GM12878 (cell line): ENCODE measurements around the gene FANCE. TPM values are rescaled to one million over a fixed set of nuclear protein-coding genes. Genes with fewer than 3 reads are reported as not detected.

Source experiments
- ATAC-seq: fragments of 200-7000 bp; cut with Tn5 transposase; 3 replicates; pipeline ENCODE4 v1.9.1; 2020; ENCODE audit warnings: mild to moderate bottlenecking, moderate library complexity
- BruUV-seq: library from RNA; stranded (reverse); fragments of 400-500 nt; replicated peaks from 2 replicates; lab custom pipeline; 2021; lab: Mats Ljungman, UMichigan
- CTCF ChIA-PET: fragments of 300-600 bp; sonication (Branson Sonifier 250); formaldehyde crosslinking; extraction: SDS; loops from one replicate; lab custom pipeline; 2021; ENCODE audit warnings: inconsistent platforms; lab: Yijun Ruan, JAX
- POLR2A ChIA-PET: fragments of 350-600 bp; formaldehyde crosslinking; extraction: SDS; loops from one replicate; lab custom pipeline; 2021; ENCODE audit warnings: inconsistent platforms; lab: Charles Lee
- RAD21 ChIA-PET: fragments of 300-600 bp; sonication (Branson Sonifier 250); formaldehyde crosslinking; loops from one replicate; lab custom pipeline; 2023; ENCODE audit warnings: antibody characterized with exemption; ENCODE audit not compliant: unreplicated experiment; lab: Charles Lee
- SMC1A ChIA-PET: fragments of 300-600 bp; sonication (Branson Sonifier 250); formaldehyde crosslinking; loops from one replicate; lab custom pipeline; 2023; ENCODE audit not compliant: unreplicated experiment, uncharacterized antibody; lab: Charles Lee
- DNase-seq: peaks from one replicate; pipeline ENCODE4 v3.0.0-alpha.2; 2011; ENCODE audit warnings: low read depth, low spot score
- FAIRE-seq: peaks from 3 replicates; lab custom pipeline; 2011; peaks lifted over from hg19 to GRCh38; lab: Jason Lieb, UNC
- H2AFZ ChIP-seq: 2 replicates; pipeline ENCODE4 v1.6.0; 2011; ENCODE audit warnings: low read depth, low read length, control low read depth; ENCODE audit not compliant: control insufficient read depth
- H3K27ac ChIP-seq: 2 replicates; pipeline ENCODE4 v1.5.1; 2011; ENCODE audit warnings: control low read depth; ENCODE audit not compliant: control insufficient read depth, insufficient read depth
- H3K27me3 ChIP-seq, 2 experiments: replicated peaks in 1 of 2; 2 replicates each; pipeline versions ENCODE4 v1.6.0 to v1.6.1; 2011; ENCODE audit warnings: low read length in 1 of 2; ENCODE audit not compliant: control insufficient read depth in 2 of 2, insufficient read depth in 2 of 2
- H3K36me3 ChIP-seq, 2 experiments: 2 replicates each; pipeline ENCODE4 v1.5.1; 2011; ENCODE audit warnings: low read length in 1 of 2; ENCODE audit not compliant: control insufficient read depth in 2 of 2, insufficient read depth in 2 of 2
- H3K4me1 ChIP-seq: 2 replicates; pipeline ENCODE4 v1.6.1; 2011; ENCODE audit warnings: mild to moderate bottlenecking, low read length, moderate library complexity, mixed read lengths; ENCODE audit not compliant: control insufficient read depth, insufficient read depth
- H3K4me2 ChIP-seq: 2 replicates; pipeline ENCODE4 v1.6.0; 2011; ENCODE audit warnings: control low read depth; ENCODE audit not compliant: control insufficient read depth, insufficient read depth
- H3K4me3 ChIP-seq: fragments of 200-600 bp; sonication (generic); 2 replicates; pipeline ENCODE4 v1.5.1; 2016
- H3K79me2 ChIP-seq: 2 replicates; pipeline ENCODE4 v1.6.0; 2011; ENCODE audit warnings: low read length; ENCODE audit not compliant: control insufficient read depth, insufficient read depth
- H3K9ac ChIP-seq: 2 replicates; pipeline ENCODE4 v1.8.0; 2011; ENCODE audit warnings: low read length, control low read depth, mixed read lengths; ENCODE audit not compliant: control insufficient read depth, insufficient read depth
- H3K9me3 ChIP-seq: replicated peaks from 3 replicates; pipeline ENCODE4 v1.5.1; 2011; ENCODE audit warnings: mild to moderate bottlenecking, low read length; ENCODE audit not compliant: control insufficient read depth, insufficient read depth
- H4K20me1 ChIP-seq: 2 replicates; pipeline ENCODE4 v1.6.0; 2011; ENCODE audit not compliant: control insufficient read depth, insufficient read depth
- ATF7 ChIP-seq: fragments of 450-650 bp; IDR thresholded peaks from 2 replicates; pipeline ENCODE4 v1.6.1; 2016; ENCODE audit warnings: low read depth, mild to moderate bottlenecking
- BACH1 ChIP-seq: fragments of 450-650 bp; IDR thresholded peaks from 2 replicates; pipeline ENCODE4 v1.6.1; 2017; ENCODE audit warnings: mild to moderate bottlenecking, borderline replicate concordance
- CHD1 ChIP-seq: IDR thresholded peaks from 2 replicates; pipeline ENCODE4 v1.6.1; 2012; ENCODE audit warnings: low read depth, low read length, improper control_type of control experiment
- DPF2 ChIP-seq: fragments of 450-650 bp; IDR thresholded peaks from 2 replicates; pipeline ENCODE4 v1.6.1; 2017; ENCODE audit warnings: mild to moderate bottlenecking
- FOXM1 ChIP-seq: IDR thresholded peaks from 2 replicates; pipeline ENCODE4 v1.6.1; 2012; ENCODE audit warnings: low read depth, mild to moderate bottlenecking, inconsistent platforms, low read length, moderate library complexity
- MEF2B ChIP-seq: fragments of 450-650 bp; IDR thresholded peaks from 2 replicates; pipeline ENCODE4 v1.6.1; 2018; ENCODE audit warnings: mild to moderate bottlenecking, moderate library complexity; ENCODE audit not compliant: partially characterized antibody, poor library complexity, severe bottlenecking
- MXI1 ChIP-seq: fragments of 150-350 bp; IDR thresholded peaks from 2 replicates; pipeline ENCODE4 v1.6.1; 2011; ENCODE audit warnings: low read depth, mild to moderate bottlenecking, inconsistent platforms, low read length, improper control_type of control experiment
- NRF1 ChIP-seq: conservative IDR thresholded peaks from 2 replicates; pipeline ENCODE4 v1.6.1; 2011; ENCODE audit warnings: mild to moderate bottlenecking, low read depth, low read length, improper control_type of control experiment
- SPI1 ChIP-seq: IDR thresholded peaks from 2 replicates; pipeline ENCODE4 v1.6.1; 2011; ENCODE audit warnings: low read depth, mild to moderate bottlenecking, low read length, moderate library complexity, borderline replicate concordance; ENCODE audit not compliant: insufficient read depth
- TCF12 ChIP-seq: IDR thresholded peaks from 2 replicates; pipeline ENCODE4 v1.6.1; 2011; ENCODE audit warnings: low read depth, mild to moderate bottlenecking, low read length
- ZSCAN29 ChIP-seq: fragments of 450-650 bp; IDR thresholded peaks from 2 replicates; pipeline ENCODE4 v1.6.1; 2017; ENCODE audit warnings: mild to moderate bottlenecking, moderate library complexity
- WGBS: methylation state at CpG from one replicate; pipeline ENCODE4 v1.1.6; 2016; ENCODE audit warnings: low lambda C conversion rate; ENCODE audit not compliant: insufficient replicate concordance, insufficient coverage; ENCODE audit errors: missing lambda C conversion rate; 5-methylcytosine and 5-hydroxymethylcytosine counted together
- in situ Hi-C: fragments of 300-500 bp; cut with MboI; formaldehyde crosslinking; loops from 9 replicates; pipeline ENCODE4 v1.14.3; 2018; ENCODE audit warnings: mixed read lengths
- intact Hi-C: fragments of 100-400 bp; cut with micrococcal nuclease; formaldehyde crosslinking; loops from one replicate; pipeline ENCODE4 v1.14.2; 2022; ENCODE audit not compliant: unreplicated experiment
- polyA plus RNA-seq, 11 experiments: library from polyadenylated mRNA; depleted of rRNA in 4 of 11; unstranded in 6 of 11; stranded (reverse) in 5 of 11; fragments of >200 nt; fragmentation: Nextera tagmentation in 4 of 11; fragmentation: Illumina TruSeq in 1 of 11; extraction: Ambion mirVana in 4 of 11; extraction: Trizol in 1 of 11; gene quantifications; 1 replicate in 1 of 11; 2 replicates in 10 of 11; pipeline versions ENCODE4 v1.2.1 to v1.2.3, GENCODE V29; 2011 to 2016; ENCODE audit warnings: inconsistent platforms in 2 of 11, missing spikeins in 2 of 11, low read depth in 1 of 11
- total RNA-seq, 4 experiments: library from RNA; depleted of rRNA in 3 of 4; stranded (reverse); fragments of >200 nt in 3 of 4; fragmentation: Illumina TruSeq in 1 of 4; extraction: Trizol in 1 of 4; gene quantifications; 2 replicates each; pipeline versions ENCODE4 v1.2.1 to v1.2.3, GENCODE V29; 2013 to 2021
- TF ChIP-seq, protein P1 (sequence below): IDR thresholded peaks from 2 replicates; pipeline ENCODE4 v1.6.1; 2012; ENCODE audit warnings: low read length, inconsistent platforms
- TF ChIP-seq, protein P2 (sequence below): IDR thresholded peaks from 2 replicates; pipeline ENCODE4 v1.6.1; 2012; ENCODE audit warnings: low read depth, low read length, improper control_type of control experiment
- TF ChIP-seq, protein P3 (sequence below): fragments of 450-650 bp; IDR thresholded peaks from 2 replicates; pipeline ENCODE4 v1.6.1; 2017; ENCODE audit warnings: mild to moderate bottlenecking, moderate library complexity
- TF ChIP-seq, protein P4 (sequence below): fragments of 450-650 bp; conservative IDR thresholded peaks from 2 replicates; pipeline ENCODE4 v1.6.1; 2017; ENCODE audit warnings: mild to moderate bottlenecking, moderate library complexity
- TF ChIP-seq, protein P5 (sequence below): IDR thresholded peaks from 2 replicates; pipeline ENCODE4 v1.6.1; 2011; ENCODE audit warnings: borderline replicate concordance, low read depth, mild to moderate bottlenecking, moderate library complexity, mixed read lengths, low read length; ENCODE audit not compliant: insufficient read depth; ENCODE audit errors: extremely low read length

Gene FANCE
- total and polyA plus RNA-seq, 10 of the 15 experiments (the other 5 are each of a cell fraction or from before 2014, with no cell fraction given): 3.0 to 13.3 (median 8.1) TPM

DNA sequence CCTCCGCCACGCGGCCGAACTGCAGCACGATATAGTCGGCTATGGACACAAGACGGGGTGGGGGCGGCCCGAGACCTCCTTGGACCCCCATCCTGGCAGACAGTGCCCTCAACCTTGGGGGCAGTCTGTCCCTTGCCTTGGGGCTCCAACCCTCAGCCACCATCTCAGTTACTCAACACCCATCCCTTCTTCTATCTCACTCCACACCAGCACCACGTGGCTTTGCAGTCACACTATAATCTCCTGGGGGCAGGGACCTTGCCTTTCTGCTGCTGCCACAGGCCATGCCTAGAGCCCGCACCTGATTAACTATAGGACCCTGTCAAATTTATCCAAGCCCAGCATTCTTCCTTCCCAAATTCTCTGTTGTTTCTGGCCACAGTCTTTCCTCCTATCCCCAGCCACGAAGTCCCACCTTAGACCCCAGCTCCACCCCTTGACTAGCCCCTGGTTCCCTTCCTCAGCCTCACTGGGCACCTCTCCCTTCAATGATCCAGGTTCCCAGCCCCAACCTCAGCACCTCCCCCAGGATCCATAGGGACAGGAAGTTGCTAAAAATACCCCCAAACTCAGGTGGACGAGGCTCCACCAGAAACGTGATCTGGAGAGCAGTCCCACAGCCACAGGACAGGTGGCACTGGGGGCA, 46.4 kb downstream of the FANCE start:
- Histone ChIP-seq H3K27ac (no peak overlapping the region), H4K20me1 (no peaks in the 10 kb centered on the region), H3K9ac (no peak overlapping the region), H3K4me2 (no peak overlapping the region), H3K27me3 (peaks cover 1 to 16% of the 10 kb centered on the region in 2 experiments), H3K36me3 (no peaks in the 10 kb centered on the region), H2AFZ (no peak overlapping the region), H3K79me2 (no peaks in the 10 kb centered on the region), H3K4me1 (peaks cover 8% of the 10 kb centered on the region), H3K9me3 (no peaks in the 10 kb centered on the region), H3K4me3 (no peak overlapping the region)
- ChIA-PET RAD21 (no interaction called here), CTCF (no interaction called here), SMC1A (no interaction called here), POLR2A (no interaction called here)
- DNase-seq (no peak), FAIRE-seq (no peak), ATAC-seq (no peak)
- in situ Hi-C loops: no loop called here
- 45% methylated on average over 14 of the region's 14 CpGs for WGBS
- BruUV-seq: no TSS peak
- intact Hi-C loops: no loop called here
- no peak for TF ChIP-seq DPF2
- TF ChIP-seq ATF7: no peak
- TF ChIP-seq CHD1: no peak
- TF ChIP-seq TCF12: no peak
- no peak for TF ChIP-seq ZSCAN29
- TF ChIP-seq, protein P1, sequence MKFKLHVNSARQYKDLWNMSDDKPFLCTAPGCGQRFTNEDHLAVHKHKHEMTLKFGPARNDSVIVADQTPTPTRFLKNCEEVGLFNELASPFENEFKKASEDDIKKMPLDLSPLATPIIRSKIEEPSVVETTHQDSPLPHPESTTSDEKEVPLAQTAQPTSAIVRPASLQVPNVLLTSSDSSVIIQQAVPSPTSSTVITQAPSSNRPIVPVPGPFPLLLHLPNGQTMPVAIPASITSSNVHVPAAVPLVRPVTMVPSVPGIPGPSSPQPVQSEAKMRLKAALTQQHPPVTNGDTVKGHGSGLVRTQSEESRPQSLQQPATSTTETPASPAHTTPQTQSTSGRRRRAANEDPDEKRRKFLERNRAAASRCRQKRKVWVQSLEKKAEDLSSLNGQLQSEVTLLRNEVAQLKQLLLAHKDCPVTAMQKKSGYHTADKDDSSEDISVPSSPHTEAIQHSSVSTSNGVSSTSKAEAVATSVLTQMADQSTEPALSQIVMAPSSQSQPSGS: no peak
- TF ChIP-seq SPI1: no peak
- no peak for TF ChIP-seq MEF2B
- TF ChIP-seq, protein P2, sequence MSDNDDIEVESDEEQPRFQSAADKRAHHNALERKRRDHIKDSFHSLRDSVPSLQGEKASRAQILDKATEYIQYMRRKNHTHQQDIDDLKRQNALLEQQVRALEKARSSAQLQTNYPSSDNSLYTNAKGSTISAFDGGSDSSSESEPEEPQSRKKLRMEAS: no peak
- TF ChIP-seq BACH1: no peak
- TF ChIP-seq FOXM1: no peak
- TF ChIP-seq NRF1: no peak
- TF ChIP-seq, protein P3, sequence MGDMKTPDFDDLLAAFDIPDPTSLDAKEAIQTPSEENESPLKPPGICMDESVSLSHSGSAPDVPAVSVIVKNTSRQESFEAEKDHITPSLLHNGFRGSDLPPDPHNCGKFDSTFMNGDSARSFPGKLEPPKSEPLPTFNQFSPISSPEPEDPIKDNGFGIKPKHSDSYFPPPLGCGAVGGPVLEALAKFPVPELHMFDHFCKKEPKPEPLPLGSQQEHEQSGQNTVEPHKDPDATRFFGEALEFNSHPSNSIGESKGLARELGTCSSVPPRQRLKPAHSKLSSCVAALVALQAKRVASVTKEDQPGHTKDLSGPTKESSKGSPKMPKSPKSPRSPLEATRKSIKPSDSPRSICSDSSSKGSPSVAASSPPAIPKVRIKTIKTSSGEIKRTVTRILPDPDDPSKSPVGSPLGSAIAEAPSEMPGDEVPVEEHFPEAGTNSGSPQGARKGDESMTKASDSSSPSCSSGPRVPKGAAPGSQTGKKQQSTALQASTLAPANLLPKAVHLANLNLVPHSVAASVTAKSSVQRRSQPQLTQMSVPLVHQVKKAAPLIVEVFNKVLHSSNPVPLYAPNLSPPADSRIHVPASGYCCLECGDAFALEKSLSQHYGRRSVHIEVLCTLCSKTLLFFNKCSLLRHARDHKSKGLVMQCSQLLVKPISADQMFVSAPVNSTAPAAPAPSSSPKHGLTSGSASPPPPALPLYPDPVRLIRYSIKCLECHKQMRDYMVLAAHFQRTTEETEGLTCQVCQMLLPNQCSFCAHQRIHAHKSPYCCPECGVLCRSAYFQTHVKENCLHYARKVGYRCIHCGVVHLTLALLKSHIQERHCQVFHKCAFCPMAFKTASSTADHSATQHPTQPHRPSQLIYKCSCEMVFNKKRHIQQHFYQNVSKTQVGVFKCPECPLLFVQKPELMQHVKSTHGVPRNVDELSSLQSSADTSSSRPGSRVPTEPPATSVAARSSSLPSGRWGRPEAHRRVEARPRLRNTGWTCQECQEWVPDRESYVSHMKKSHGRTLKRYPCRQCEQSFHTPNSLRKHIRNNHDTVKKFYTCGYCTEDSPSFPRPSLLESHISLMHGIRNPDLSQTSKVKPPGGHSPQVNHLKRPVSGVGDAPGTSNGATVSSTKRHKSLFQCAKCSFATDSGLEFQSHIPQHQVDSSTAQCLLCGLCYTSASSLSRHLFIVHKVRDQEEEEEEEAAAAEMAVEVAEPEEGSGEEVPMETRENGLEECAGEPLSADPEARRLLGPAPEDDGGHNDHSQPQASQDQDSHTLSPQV: no peak
- TF ChIP-seq, protein P4, sequence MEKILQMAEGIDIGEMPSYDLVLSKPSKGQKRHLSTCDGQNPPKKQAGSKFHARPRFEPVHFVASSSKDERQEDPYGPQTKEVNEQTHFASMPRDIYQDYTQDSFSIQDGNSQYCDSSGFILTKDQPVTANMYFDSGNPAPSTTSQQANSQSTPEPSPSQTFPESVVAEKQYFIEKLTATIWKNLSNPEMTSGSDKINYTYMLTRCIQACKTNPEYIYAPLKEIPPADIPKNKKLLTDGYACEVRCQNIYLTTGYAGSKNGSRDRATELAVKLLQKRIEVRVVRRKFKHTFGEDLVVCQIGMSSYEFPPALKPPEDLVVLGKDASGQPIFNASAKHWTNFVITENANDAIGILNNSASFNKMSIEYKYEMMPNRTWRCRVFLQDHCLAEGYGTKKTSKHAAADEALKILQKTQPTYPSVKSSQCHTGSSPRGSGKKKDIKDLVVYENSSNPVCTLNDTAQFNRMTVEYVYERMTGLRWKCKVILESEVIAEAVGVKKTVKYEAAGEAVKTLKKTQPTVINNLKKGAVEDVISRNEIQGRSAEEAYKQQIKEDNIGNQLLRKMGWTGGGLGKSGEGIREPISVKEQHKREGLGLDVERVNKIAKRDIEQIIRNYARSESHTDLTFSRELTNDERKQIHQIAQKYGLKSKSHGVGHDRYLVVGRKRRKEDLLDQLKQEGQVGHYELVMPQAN: no peak
- TF ChIP-seq, protein P5, sequence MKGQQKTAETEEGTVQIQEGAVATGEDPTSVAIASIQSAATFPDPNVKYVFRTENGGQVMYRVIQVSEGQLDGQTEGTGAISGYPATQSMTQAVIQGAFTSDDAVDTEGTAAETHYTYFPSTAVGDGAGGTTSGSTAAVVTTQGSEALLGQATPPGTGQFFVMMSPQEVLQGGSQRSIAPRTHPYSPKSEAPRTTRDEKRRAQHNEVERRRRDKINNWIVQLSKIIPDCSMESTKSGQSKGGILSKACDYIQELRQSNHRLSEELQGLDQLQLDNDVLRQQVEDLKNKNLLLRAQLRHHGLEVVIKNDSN: no peak
- TF ChIP-seq MXI1: no peak
